ENCODE measurements around the gene CCDC172. TPM values are rescaled to one million over a fixed set of nuclear protein-coding genes. Genes with fewer than 3 reads are reported as not detected.
"Not testable (repeated sequence)": the region's sequence is repeated elsewhere in the genome, so short reads cannot be mapped to it uniquely, and the experiment has no call there.

Gene CCDC172
- total RNA-seq, 4 donors from 2014 or later: not detected

DNA sequence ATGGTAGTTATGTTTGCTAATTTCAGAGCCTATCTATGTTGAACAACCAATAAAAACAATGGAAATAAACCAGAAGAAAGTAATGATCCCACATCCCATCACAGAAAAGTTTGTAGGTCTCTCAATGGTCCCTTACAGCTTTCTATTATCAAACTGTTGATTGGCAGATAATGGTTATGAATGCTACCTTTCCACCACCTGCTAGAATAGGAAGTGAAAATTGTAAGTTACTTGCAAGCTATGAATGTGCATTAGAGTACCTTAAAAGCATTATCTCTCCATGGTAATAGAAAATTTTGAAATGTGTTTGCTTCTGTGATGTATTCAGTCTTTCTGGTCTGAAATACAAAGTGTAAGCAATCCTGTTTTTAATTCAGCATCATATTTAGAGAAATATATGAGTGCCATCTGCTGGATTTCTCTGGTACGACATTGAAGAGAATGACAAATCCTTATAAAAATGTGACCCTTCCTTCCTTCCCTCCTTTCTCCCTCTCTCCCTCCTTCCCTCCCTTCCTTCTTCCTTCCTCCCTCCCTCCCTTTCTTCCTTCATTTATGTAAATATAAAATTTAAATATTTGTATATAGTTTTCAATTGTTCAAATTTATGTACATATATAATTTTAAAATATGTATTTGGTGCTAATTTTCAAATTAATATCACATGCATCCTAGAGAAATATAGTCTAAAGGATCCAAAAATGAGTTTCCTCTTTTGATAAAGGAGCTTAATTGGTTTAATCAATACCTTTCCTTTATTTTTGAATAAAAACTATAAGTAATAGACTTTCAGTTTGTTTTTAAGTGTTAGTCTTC, 62.0 kb downstream of the CCDC172 start:
- Histone ChIP-seq H3K27ac (no peak overlapping the region), H3K4me3 (no peak overlapping the region), H3K4me1 (peaks cover 0 to 5% (median 0%) of the 10 kb centered on the region in 4 donors), H3K27me3 (no peaks in the 10 kb centered on the region), H3K36me3 (no peaks in the 10 kb centered on the region), H3K9me3 (no peaks in the 10 kb centered on the region)
- TF ChIP-seq EP300 (IDR thresholded peaks at IDR 0.05): no peak
- no peak for TF ChIP-seq POLR2A (IDR thresholded peaks at IDR 0.05)
- peak; percentile 41 to 56 (median 51) for TF ChIP-seq CTCF (IDR thresholded peaks at IDR 0.05)
- WGBS, 2 donors: 0 to 2% methylated on average over 1 of the region's 1 CpG
- DNase-seq (ENCODE audit: low spot score in 2 of 2): peak in 1 of 2 donors; percentile 78

- not testable (repeated sequence) for H3K27ac ChIP-seq; H3K4me3 ChIP-seq; H3K36me3 ChIP-seq; DNase-seq (ENCODE audit: low spot score in 2 of 2); H3K4me1 ChIP-seq; H3K9me3 ChIP-seq; H3K27me3 ChIP-seq
- 94% methylated on average over 27 to 42 of the region's 43 CpGs for WGBS, 2 donors
These were observed 69.1 kb downstream of the CCDC172 start for GRCh38 chr10:116393246-116393831.

DNA sequence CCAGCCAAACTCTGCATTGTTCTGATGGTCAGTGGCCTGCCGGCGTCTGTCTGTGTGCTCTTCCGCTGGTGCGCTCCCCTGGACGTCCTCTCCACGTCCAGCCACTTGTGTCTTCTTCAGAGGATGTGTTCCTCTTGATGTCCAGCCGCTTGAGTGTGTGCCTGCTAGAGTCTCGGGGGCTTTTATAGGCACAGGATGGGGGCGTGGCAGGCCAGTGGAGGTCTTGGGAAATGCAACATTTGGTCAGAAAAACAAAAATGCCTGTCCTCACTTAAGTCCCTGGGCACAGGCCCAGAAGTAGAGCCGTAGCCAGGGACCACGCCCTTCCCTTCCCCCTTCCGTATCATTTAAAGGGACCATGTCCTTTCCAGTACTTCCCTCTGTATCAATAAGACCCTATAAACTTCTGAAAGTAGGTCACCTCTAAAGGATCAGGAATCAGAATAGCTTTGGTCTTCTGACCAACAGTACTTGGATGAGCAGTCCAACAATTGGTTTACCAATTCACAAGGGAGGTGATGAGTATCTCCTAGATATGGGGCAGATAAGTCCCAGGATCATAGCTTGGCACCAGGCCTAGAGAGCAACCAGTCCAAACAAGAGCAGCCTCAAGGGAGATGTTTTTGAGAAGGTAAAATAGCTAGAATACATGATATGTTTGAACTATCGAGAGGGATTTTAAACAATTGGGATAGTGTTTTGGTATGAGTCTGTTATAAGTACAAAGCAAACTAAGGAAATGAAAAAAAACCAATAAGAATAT, 71.2 kb downstream of the CCDC172 start:
- no peak for DNase-seq (ENCODE audit: low spot score in 2 of 2)
- no peaks in the 10 kb centered on the region for H3K4me1 ChIP-seq
- no peaks in the 10 kb centered on the region for H3K9me3 ChIP-seq
- WGBS, 2 donors: 71 to 76% methylated on average over 13 of the region's 13 CpGs
- H3K4me3 ChIP-seq: no peak overlapping the region
- no peak for TF ChIP-seq EP300 (IDR thresholded peaks at IDR 0.05)
- TF ChIP-seq CTCF (IDR thresholded peaks at IDR 0.05): no peak
- no peak for TF ChIP-seq POLR2A (IDR thresholded peaks at IDR 0.05)
- H3K27me3 ChIP-seq: no peaks in the 10 kb centered on the region
- H3K36me3 ChIP-seq: no peaks in the 10 kb centered on the region
- H3K27ac ChIP-seq: no peak overlapping the region

GRCh38 chr10:116398224-116398623, 74.0 kb downstream of the CCDC172 start:
- no peak overlapping the region for H3K27ac ChIP-seq
- H3K36me3 ChIP-seq: no peaks in the 10 kb centered on the region
- no peak for TF ChIP-seq CTCF (IDR thresholded peaks at IDR 0.05)
- TF ChIP-seq POLR2A (IDR thresholded peaks at IDR 0.05): no peak
- TF ChIP-seq EP300 (IDR thresholded peaks at IDR 0.05): no peak
- H3K4me1 ChIP-seq: no peaks in the 10 kb centered on the region
- 43 to 45% methylated on average over 5 of the region's 5 CpGs for WGBS, 2 donors
- no peak for DNase-seq (ENCODE audit: low spot score in 2 of 2)
- no peak overlapping the region for H3K4me3 ChIP-seq
- H3K27me3 ChIP-seq: no peaks in the 10 kb centered on the region
- H3K9me3 ChIP-seq: no peaks in the 10 kb centered on the region

DNA sequence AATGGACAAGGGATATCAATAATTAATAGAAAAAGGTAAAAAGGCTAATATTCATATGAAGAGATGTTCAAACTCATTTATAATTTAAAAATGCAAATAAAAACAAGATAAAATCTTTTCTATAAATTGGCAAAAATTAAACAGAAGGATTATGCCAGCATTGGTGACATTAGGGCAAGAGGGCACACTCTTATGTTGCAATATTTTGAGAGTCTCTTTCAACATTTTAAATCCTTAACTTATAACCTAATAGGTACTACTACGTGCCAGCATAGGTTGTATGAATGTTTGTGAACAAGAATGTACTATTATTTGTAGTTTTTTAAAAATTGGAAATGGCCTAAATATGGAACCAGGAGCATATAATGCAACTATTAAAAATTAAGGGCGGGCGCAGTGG, 78.6 kb downstream of the CCDC172 start:
- Histone ChIP-seq H3K4me1 (no peaks in the 10 kb centered on the region), H3K4me3 (no peak overlapping the region), H3K9me3 (no peaks in the 10 kb centered on the region), H3K36me3 (no peaks in the 10 kb centered on the region), H3K27me3 (no peaks in the 10 kb centered on the region), H3K27ac (no peak overlapping the region)
- 92 to 94% methylated on average over 3 of the region's 3 CpGs for WGBS, 2 donors
- TF ChIP-seq EP300 (IDR thresholded peaks at IDR 0.05): no peak
- no peak for TF ChIP-seq CTCF (IDR thresholded peaks at IDR 0.05)
- TF ChIP-seq POLR2A (IDR thresholded peaks at IDR 0.05): no peak
- DNase-seq (ENCODE audit: low spot score in 2 of 2): no peak

Data from tibial nerve (tissue), 4 donors.